Uterus (tissue), 4 donors: Measurements from ENCODE around the gene GSTO2. TPM values are rescaled to one million over a fixed set of nuclear protein-coding genes. Genes with fewer than 3 reads are reported as not detected.

Source experiments
- DNase-seq, 2 donors: peaks; one replicate each; pipeline ENCODE4 v3.0.0-alpha.2; 2019 to 2020
- H3K27ac ChIP-seq, 2 donors: fragments of 200-600 bp; sonication (generic); 1 replicate in 1 of 2; 2 replicates in 1 of 2; pipeline ENCODE4 v1.5.1; 2016 to 2018
- H3K27me3 ChIP-seq, 2 donors: fragments of 200-600 bp; sonication (generic); one replicate each; pipeline ENCODE4 v1.5.1; 2018 to 2019; ENCODE audit warnings: control low read depth in 1 of 2
- H3K36me3 ChIP-seq, 2 donors: fragments of 200-600 bp; sonication (generic); one replicate each; pipeline ENCODE4 v1.5.1; 2019; ENCODE audit warnings: control low read depth in 1 of 2
- H3K4me1 ChIP-seq, 2 donors: fragments of 200-600 bp; sonication (generic); one replicate each; pipeline ENCODE4 v1.5.1; 2018 to 2019; ENCODE audit warnings: control low read depth in 1 of 2
- H3K4me3 ChIP-seq, 2 donors: fragments of 200-600 bp; sonication (generic); 1 replicate in 1 of 2; 2 replicates in 1 of 2; pipeline ENCODE4 v1.5.1; 2018 to 2019; ENCODE audit warnings: mild to moderate bottlenecking in 1 of 2
- H3K9me3 ChIP-seq, 2 donors: fragments of 200-600 bp; sonication (generic); one replicate each; pipeline ENCODE4 v1.5.1; 2019; ENCODE audit warnings: control low read depth in 1 of 2
- POLR2A ChIP-seq, 2 donors: fragments of 450-650 bp; IDR thresholded peaks; one replicate each; pipeline ENCODE4 v1.6.1; 2016; ENCODE audit warnings: antibody characterized with exemption in 2 of 2, mild to moderate bottlenecking in 1 of 2, moderate library complexity in 1 of 2
- intact Hi-C: fragments of 100-400 bp; cut with DNase I; formaldehyde crosslinking; loops from one replicate; pipeline ENCODE4 v1.15.1; 2023; ENCODE audit warnings: low total_unique reads
- total RNA-seq, 4 donors: library from RNA; depleted of rRNA in 3 of 4; stranded (reverse); fragments of >200 nt in 3 of 4; gene quantifications; one replicate each; pipeline versions ENCODE4 v1.1.0 to v1.2.4, GENCODE V29; 2014 to 2023
- TF ChIP-seq, protein P1 (sequence below), 4 experiments: fragments of 200-600 bp in 2 of 4; fragments of 450-650 bp in 2 of 4; sonication (generic) in 2 of 4; IDR thresholded peaks; one replicate each; pipeline ENCODE4 v1.5.1; 2016 to 2019; ENCODE audit warnings: antibody characterized with exemption in 4 of 4, mild to moderate bottlenecking in 2 of 4, moderate library complexity in 1 of 4
- donor health status: DM: yes; HTN: yes; CAD: no.

The GSTO2 gene
- total RNA-seq, 4 donors from 2014 or later, result under 0.01 to 10.6 (median 5.6) TPM; not detected in 1

GRCh38 chr10:104334965-104335650 lies 66.1 kb downstream of the GSTO2 start:
- H3K4me3 ChIP-seq, result no peak overlapping the region
- H3K4me1 ChIP-seq, result peaks cover 21 to 33% of the 10 kb centered on the region in 2 donors
- no peaks in the 10 kb centered on the region for H3K36me3 ChIP-seq
- no peaks in the 10 kb centered on the region for H3K9me3 ChIP-seq
- intact Hi-C loops, result no loop called here
- DNase-seq, result no peak
- peak overlapping the region; percentile 97 for H3K27ac ChIP-seq
- TF ChIP-seq, protein P1, sequence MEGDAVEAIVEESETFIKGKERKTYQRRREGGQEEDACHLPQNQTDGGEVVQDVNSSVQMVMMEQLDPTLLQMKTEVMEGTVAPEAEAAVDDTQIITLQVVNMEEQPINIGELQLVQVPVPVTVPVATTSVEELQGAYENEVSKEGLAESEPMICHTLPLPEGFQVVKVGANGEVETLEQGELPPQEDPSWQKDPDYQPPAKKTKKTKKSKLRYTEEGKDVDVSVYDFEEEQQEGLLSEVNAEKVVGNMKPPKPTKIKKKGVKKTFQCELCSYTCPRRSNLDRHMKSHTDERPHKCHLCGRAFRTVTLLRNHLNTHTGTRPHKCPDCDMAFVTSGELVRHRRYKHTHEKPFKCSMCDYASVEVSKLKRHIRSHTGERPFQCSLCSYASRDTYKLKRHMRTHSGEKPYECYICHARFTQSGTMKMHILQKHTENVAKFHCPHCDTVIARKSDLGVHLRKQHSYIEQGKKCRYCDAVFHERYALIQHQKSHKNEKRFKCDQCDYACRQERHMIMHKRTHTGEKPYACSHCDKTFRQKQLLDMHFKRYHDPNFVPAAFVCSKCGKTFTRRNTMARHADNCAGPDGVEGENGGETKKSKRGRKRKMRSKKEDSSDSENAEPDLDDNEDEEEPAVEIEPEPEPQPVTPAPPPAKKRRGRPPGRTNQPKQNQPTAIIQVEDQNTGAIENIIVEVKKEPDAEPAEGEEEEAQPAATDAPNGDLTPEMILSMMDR (IDR thresholded peaks at IDR 0.05), result no peak
- no peak for TF ChIP-seq POLR2A (IDR thresholded peaks at IDR 0.05)
- no peaks in the 10 kb centered on the region for H3K27me3 ChIP-seq

- H3K4me1 ChIP-seq, result peaks cover 9 to 32% of the 10 kb centered on the region in 2 donors
- intact Hi-C loops, result no loop called here
- no peak for DNase-seq
Measured at GRCh38 chr10:104336821-104337467, 68.0 kb downstream of the GSTO2 start.

DNA sequence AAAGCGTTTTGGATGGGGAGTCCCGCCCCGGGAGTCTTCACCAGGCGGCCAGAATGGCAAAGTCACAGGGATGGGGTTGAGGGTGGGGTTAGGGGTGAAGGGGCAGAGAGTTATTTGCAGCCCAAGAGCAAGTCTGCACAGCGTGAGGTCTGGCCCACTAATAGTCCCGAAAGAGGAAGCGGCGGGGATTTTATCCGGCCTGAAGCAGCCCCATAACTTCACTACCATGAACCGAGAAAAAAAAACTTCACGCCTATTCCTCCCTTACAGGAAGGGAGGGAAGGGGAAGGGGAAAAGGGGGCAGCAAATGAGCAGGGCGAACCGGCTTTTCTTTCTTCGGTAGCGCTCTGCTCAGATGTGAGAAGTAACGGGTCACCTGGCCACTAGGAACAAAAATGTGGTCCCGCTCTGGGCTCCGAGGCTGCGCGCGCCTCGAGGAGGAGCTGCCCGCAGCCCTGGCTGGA lies 68.6 kb downstream of the GSTO2 start:
- Histone ChIP-seq H3K27ac (peak overlapping the region; percentile 97), H3K4me3 (peak overlapping the region; percentile 67 to 74), H3K36me3 (no peaks in the 10 kb centered on the region), H3K27me3 (no peaks in the 10 kb centered on the region), H3K9me3 (no peaks in the 10 kb centered on the region), H3K4me1 (peaks cover 9 to 26% of the 10 kb centered on the region in 2 donors)
- DNase-seq, result no peak
- intact Hi-C loops, result no loop called here
- TF ChIP-seq, protein P1 (IDR thresholded peaks at IDR 0.05), result no peak
- TF ChIP-seq POLR2A (IDR thresholded peaks at IDR 0.05), result no peak

More at GRCh38 chr10:104336821-104337467, 68.0 kb downstream of the GSTO2 start:
- H3K27me3 ChIP-seq, result no peaks in the 10 kb centered on the region
- peak overlapping the region; percentile 97 for H3K27ac ChIP-seq
- H3K4me3 ChIP-seq, result peak overlapping the region; percentile 67 to 74
- no peaks in the 10 kb centered on the region for H3K36me3 ChIP-seq
- no peaks in the 10 kb centered on the region for H3K9me3 ChIP-seq
- TF ChIP-seq POLR2A (IDR thresholded peaks at IDR 0.05), result no peak
- TF ChIP-seq, protein P1 (IDR thresholded peaks at IDR 0.05), result no peak

DNA sequence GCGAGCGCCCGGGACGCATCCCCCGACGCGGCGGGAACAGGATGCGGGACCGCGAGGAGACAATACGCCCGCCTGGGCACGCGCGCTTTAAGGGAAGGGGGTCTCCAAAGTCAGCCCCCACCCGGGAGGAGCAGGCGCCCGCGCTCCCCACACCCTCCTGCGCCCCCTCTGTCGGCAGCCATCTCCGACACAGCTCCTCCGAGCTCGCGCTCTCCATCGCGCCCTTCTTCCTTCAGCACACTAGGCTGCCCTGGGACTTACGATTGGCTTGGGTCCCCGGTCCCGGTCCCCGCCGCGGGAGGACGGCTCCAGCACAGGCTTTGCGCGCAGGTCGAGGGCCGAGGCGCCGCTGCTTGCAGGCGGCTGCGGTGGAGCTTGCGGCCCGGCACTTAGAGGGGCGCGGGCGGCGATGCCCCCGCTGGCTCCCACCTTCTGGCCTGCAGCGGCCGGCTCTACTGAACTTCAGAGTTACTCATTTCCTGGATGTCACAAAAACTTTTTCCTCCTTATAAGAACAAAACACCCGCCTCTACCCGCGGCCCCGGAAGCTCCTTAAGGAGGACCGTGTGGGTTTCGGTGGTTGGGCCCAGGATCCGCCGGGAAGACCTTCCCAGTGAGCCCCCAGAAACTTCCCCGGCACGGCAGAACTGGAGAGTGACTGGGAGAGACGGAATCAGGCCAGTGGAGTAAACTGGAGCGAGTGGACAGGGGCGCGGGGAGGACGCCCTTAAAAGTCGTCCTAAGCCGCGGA lies 69.2 kb downstream of the GSTO2 start, which contains the start of gene ITPRIP:
ITPRIP (minus strand) TSS at position 481 of the 751 bp plus-strand sequence. CDS start 22,414 bp downstream, outside the sequence.
- H3K27ac ChIP-seq, result peak within 1 kb of the TSS; percentile 97
- TF ChIP-seq, protein P1 (IDR thresholded peaks at IDR 0.05), result peak; percentile 4 to 42 (median 27)
- peak; percentile 94 to 95 for TF ChIP-seq POLR2A (IDR thresholded peaks at IDR 0.05)
- peaks cover 9 to 24% of the 10 kb centered on the region in 2 donors for H3K4me1 ChIP-seq
- peak within 1 kb of the TSS; percentile 67 to 74 for H3K4me3 ChIP-seq
- H3K9me3 ChIP-seq, result no peaks in the 10 kb centered on the region
- no peaks in the 10 kb centered on the region for H3K27me3 ChIP-seq
- DNase-seq, result peak; percentile 72 to 88
- intact Hi-C loops, result no loop called here
- H3K36me3 ChIP-seq, result no peaks in the 10 kb centered on the region
